Activated naive CD8-positive, alpha-beta T cell treated with anti-CD3 and anti-CD28 coated beads for 36 hours (primary cell): Measurements from ENCODE around the gene ME3. TPM values are rescaled to one million over a fixed set of nuclear protein-coding genes. Genes with fewer than 3 reads are reported as not detected.

Experiments used
- DNase-seq: peaks from one replicate; pipeline ENCODE4 v3.0.0; 2021
- H3K27ac Mint-ChIP-seq: one replicate; pipeline ENCODE4 v1.8.0; 2022; ENCODE audit warnings: mild to moderate bottlenecking, moderate library complexity, mixed read lengths
- H3K27me3 Mint-ChIP-seq: one replicate; pipeline ENCODE4 v1.8.0; 2022; ENCODE audit warnings: mild to moderate bottlenecking, mixed read lengths
- H3K36me3 Mint-ChIP-seq: one replicate; pipeline ENCODE4 v1.8.0; 2021; ENCODE audit warnings: mild to moderate bottlenecking, mixed read lengths
- H3K4me1 Mint-ChIP-seq: one replicate; pipeline ENCODE4 v1.8.0; 2021; ENCODE audit warnings: mixed read lengths
- H3K4me3 Mint-ChIP-seq: one replicate; pipeline ENCODE4 v1.8.0; 2022; ENCODE audit warnings: mild to moderate bottlenecking, moderate library complexity, mixed read lengths
- H3K9me3 Mint-ChIP-seq: one replicate; pipeline ENCODE4 v1.8.0; 2022; ENCODE audit warnings: mixed read lengths
- total RNA-seq, 2 experiments: library from RNA; stranded (reverse); gene quantifications; one replicate each; pipeline ENCODE4 v1.2.3, GENCODE V29; 2021

ME3 gene
- total RNA-seq, 2 experiments from 2014 or later: 3.8 to 4.8 TPM

- H3K36me3 Mint-ChIP-seq: no peaks in the 10 kb centered on the region
- H3K9me3 Mint-ChIP-seq: no peaks in the 10 kb centered on the region
- peaks cover 2% of the 10 kb centered on the region for H3K4me1 Mint-ChIP-seq
- DNase-seq: no peak
- H3K27ac Mint-ChIP-seq: no peak overlapping the region
- H3K27me3 Mint-ChIP-seq: no peaks in the 10 kb centered on the region
- no peak overlapping the region for H3K4me3 Mint-ChIP-seq
Observed at GRCh38 chr11:86510674-86511073, 161.7 kb downstream of the ME3 start.

DNA sequence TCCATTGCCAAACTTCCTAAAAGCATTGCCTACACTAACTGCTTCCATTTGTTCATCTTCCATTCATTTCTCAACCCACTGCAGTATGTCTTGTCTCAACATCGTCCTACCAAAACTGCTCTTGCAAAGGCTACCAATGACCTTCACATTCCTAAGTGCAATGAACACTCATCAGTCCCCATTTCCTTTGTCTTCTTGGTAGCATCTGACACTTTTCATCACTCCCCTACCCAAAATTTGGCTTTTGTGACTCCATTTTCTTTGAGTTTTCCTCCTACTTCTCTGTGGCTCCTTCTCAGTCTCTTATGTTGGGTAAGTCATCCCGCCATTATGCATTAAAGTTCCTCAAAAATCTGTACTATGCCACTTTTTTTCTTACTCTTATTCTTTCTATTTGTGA is 162.3 kb downstream of the ME3 start:
- Mint-ChIP-seq H3K4me1 (peaks cover 2% of the 10 kb centered on the region), H3K4me3 (no peak overlapping the region), H3K27ac (no peak overlapping the region), H3K36me3 (no peaks in the 10 kb centered on the region), H3K9me3 (no peaks in the 10 kb centered on the region), H3K27me3 (no peaks in the 10 kb centered on the region)
- DNase-seq: no peak

GRCh38 chr11:86509588-86509974 is 162.8 kb downstream of the ME3 start:
- Mint-ChIP-seq H3K36me3 (no peaks in the 10 kb centered on the region), H3K4me1 (peaks cover 2% of the 10 kb centered on the region), H3K27me3 (no peaks in the 10 kb centered on the region), H3K9me3 (no peaks in the 10 kb centered on the region), H3K4me3 (no peak overlapping the region), H3K27ac (no peak overlapping the region)
- DNase-seq: no peak

DNA sequence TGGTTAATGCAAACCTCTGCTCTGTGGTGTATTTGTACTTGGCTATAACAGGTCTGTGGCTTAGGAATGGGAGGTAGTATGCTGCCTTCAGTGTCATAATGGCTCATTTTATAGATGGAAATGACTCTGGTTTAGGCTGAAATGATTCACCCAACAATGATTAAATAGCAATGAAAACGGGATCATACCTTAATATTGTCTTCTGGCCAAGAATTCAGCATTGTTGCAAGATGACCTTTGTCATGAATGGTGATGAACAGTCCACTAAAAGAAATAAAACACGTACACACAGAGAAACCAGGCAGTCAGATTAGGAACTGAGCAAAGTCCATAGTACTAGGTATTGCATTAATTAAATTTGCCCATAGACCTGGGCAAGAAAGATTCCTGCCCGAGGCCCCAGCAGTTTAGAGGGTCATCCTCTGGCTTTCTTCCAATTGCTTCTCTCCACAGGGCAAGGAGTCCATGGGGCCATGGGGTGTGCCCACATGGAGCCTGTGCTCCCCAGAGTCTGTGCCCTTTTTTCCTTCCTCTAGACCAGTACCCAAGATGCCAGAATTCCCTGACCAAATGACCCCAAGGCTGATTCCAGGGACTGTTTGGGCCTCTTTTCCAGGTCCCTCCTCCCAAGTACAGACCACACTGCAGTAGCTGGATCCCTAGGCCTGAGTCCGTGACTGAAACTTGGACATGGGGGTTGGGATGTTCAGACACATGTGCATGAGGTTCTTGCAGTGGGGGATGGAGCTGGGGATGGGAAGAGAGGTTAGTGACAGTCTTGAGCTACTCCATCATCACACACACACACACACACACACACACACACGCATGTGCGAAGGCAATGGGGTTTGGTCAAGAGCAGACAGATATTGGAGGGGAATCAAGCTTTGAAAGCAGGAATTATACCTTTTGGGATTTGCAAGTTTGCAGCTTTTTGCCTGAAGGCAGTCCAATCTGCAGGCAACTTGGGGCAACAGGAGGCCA is 163.5 kb downstream of the ME3 start:
- Mint-ChIP-seq H3K4me3 (no peak overlapping the region), H3K4me1 (no peaks in the 10 kb centered on the region), H3K27me3 (no peaks in the 10 kb centered on the region), H3K36me3 (no peaks in the 10 kb centered on the region), H3K27ac (no peak overlapping the region), H3K9me3 (no peaks in the 10 kb centered on the region)
- no peak for DNase-seq

DNA sequence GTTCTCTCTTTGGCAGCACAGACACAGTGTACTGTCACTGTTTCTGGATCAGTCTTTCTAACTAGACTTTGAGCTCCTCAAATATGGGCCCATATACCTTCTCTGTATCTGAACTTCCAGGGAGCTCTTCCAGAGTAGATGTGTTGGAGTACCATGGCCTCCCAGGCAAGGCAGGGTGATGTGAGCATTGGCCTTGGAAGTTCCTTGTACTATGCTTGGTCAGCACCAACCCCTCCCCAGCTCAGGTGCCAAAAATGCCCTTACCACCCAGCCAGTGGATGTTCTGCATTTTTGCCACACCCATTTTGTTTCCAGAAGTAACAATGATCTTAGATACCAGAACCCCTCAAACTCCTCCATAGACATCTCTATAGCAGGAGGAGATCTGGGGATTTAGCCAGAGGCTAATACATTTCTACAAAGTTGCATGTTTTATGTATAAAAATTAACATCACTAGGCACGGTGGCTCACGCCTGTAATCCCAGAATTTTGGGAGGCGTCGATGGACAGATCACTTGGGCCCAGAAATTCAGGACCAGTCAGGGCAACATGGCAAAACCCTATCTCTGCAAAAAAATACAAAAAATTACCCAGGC is 165.1 kb downstream of the ME3 start:
- Mint-ChIP-seq H3K36me3 (no peaks in the 10 kb centered on the region), H3K27ac (no peak overlapping the region), H3K4me3 (no peak overlapping the region), H3K27me3 (no peaks in the 10 kb centered on the region), H3K4me1 (peaks cover 4% of the 10 kb centered on the region), H3K9me3 (no peaks in the 10 kb centered on the region)
- no peak for DNase-seq

- no peak overlapping the region for H3K4me3 Mint-ChIP-seq
- H3K27ac Mint-ChIP-seq: no peak overlapping the region
- H3K27me3 Mint-ChIP-seq: no peaks in the 10 kb centered on the region
- no peaks in the 10 kb centered on the region for H3K9me3 Mint-ChIP-seq
- no peaks in the 10 kb centered on the region for H3K36me3 Mint-ChIP-seq
- DNase-seq: no peak
- peaks cover 4% of the 10 kb centered on the region for H3K4me1 Mint-ChIP-seq
Observed at GRCh38 chr11:86506235-86506634, 166.2 kb downstream of the ME3 start.

- Mint-ChIP-seq H3K4me3 (no peak overlapping the region), H3K27me3 (peaks cover 4% of the 10 kb centered on the region), H3K36me3 (no peaks in the 10 kb centered on the region), H3K9me3 (no peaks in the 10 kb centered on the region), H3K27ac (no peak overlapping the region), H3K4me1 (peaks cover 4% of the 10 kb centered on the region)
- DNase-seq: no peak
Observed at GRCh38 chr11:86503131-86503530, 169.3 kb downstream of the ME3 start.

GRCh38 chr11:86502137-86502642 is 170.2 kb downstream of the ME3 start:
- Mint-ChIP-seq H3K27ac (no peak overlapping the region), H3K4me3 (no peak overlapping the region), H3K4me1 (peaks cover 4% of the 10 kb centered on the region), H3K9me3 (no peaks in the 10 kb centered on the region), H3K36me3 (no peaks in the 10 kb centered on the region), H3K27me3 (peaks cover 4% of the 10 kb centered on the region)
- DNase-seq: no peak

DNA sequence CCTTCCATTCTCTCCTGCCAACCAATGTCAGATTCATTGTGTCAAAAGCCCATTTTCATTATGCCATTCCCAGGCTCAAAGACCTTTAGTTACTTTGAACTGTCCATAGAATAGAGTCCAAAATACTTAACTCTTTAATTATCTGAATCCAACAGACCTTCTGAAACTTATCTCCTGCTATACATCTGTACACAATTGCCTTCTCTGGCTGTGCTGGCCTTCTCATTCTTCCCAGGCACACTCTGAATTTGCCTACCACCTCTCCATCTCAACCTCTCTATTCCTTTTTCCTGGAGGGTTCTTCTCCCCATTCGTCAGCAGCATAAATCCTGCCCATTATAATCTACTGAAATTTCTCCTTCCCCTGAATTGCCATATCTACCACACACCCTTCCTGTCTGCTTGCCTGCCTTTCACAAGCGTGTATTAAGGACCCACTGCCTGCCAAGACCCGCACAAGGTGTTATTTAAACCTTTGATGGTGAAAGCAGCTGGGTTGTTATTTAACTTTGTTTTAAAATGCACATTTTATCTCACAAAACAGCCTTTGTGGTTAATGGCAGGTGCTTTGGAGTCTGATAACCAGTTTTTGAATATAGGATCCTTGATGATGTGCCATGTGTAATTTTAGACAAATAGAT is 171.8 kb downstream of the ME3 start:
- Mint-ChIP-seq H3K27me3 (peaks cover 4% of the 10 kb centered on the region), H3K9me3 (no peaks in the 10 kb centered on the region), H3K4me3 (no peak overlapping the region), H3K4me1 (peaks cover 4% of the 10 kb centered on the region), H3K36me3 (no peaks in the 10 kb centered on the region), H3K27ac (no peak overlapping the region)
- DNase-seq: no peak

- peaks cover 4% of the 10 kb centered on the region for H3K4me1 Mint-ChIP-seq
- H3K9me3 Mint-ChIP-seq: no peaks in the 10 kb centered on the region
- H3K4me3 Mint-ChIP-seq: no peak overlapping the region
- H3K27ac Mint-ChIP-seq: no peak overlapping the region
- no peaks in the 10 kb centered on the region for H3K36me3 Mint-ChIP-seq
- no peak for DNase-seq
- peaks cover 4% of the 10 kb centered on the region for H3K27me3 Mint-ChIP-seq
Observed at GRCh38 chr11:86499723-86500129, 172.7 kb downstream of the ME3 start.

- Mint-ChIP-seq H3K27ac (no peak overlapping the region), H3K4me1 (no peaks in the 10 kb centered on the region), H3K27me3 (peaks cover 4% of the 10 kb centered on the region), H3K4me3 (no peak overlapping the region), H3K9me3 (no peaks in the 10 kb centered on the region), H3K36me3 (no peaks in the 10 kb centered on the region)
- no peak for DNase-seq
Observed at GRCh38 chr11:86497836-86498235, 174.6 kb downstream of the ME3 start.

GRCh38 chr11:86497310-86497709 is 175.1 kb downstream of the ME3 start:
- H3K9me3 Mint-ChIP-seq: no peaks in the 10 kb centered on the region
- H3K4me1 Mint-ChIP-seq: no peaks in the 10 kb centered on the region
- H3K27me3 Mint-ChIP-seq: peaks cover 4% of the 10 kb centered on the region
- no peak for DNase-seq
- H3K27ac Mint-ChIP-seq: no peak overlapping the region
- no peak overlapping the region for H3K4me3 Mint-ChIP-seq
- H3K36me3 Mint-ChIP-seq: no peaks in the 10 kb centered on the region

DNA sequence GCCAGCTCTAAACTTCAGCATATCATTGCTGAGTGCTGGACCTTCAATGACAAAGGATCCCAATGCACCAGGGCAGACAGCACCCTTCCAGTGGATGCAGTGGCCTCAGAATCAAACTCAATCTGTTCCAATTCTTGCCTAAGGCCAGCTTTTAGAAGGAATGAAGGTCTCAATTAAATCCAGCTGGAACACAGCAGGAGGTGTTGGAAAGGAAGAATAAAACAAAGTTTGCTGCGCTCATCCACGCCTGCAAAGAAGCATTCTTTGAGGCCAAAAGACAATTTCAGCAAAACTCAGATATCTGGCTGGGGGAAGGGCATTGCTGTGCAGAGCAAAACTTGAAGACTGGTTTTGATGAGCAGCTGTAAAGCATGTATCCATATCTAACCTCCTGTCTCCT is 177.1 kb downstream of the ME3 start:
- no peaks in the 10 kb centered on the region for H3K36me3 Mint-ChIP-seq
- H3K4me1 Mint-ChIP-seq: no peaks in the 10 kb centered on the region
- H3K27ac Mint-ChIP-seq: no peak overlapping the region
- H3K4me3 Mint-ChIP-seq: no peak overlapping the region
- DNase-seq: no peak
- no peaks in the 10 kb centered on the region for H3K9me3 Mint-ChIP-seq
- H3K27me3 Mint-ChIP-seq: peaks cover 4% of the 10 kb centered on the region

GRCh38 chr11:86492370-86493010 is 179.9 kb downstream of the ME3 start:
- Mint-ChIP-seq H3K27me3 (no peaks in the 10 kb centered on the region), H3K27ac (no peak overlapping the region), H3K36me3 (no peaks in the 10 kb centered on the region), H3K9me3 (no peaks in the 10 kb centered on the region), H3K4me1 (no peaks in the 10 kb centered on the region), H3K4me3 (no peak overlapping the region)
- no peak for DNase-seq

DNA sequence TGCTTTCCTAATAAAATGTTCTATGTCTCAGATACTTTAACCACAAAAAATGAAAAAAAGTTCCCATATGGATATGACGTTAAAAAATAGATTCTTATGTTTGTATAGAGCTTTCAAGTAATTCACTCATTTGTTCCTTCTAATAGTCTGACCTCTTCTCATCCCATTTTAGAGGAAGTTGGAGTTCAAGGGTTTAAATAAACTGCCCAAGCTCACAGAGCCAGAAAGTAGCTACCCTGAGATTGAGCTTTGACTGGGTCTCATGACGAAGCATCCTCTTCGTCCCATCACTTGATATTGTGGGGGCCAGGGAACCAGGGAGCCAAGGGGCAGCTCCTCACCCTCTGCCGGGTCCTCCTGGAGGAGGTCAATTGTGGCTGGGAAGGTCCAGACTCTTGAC is 181.4 kb downstream of the ME3 start:
- Mint-ChIP-seq H3K4me3 (no peak overlapping the region), H3K36me3 (no peaks in the 10 kb centered on the region), H3K27me3 (peaks cover 2% of the 10 kb centered on the region), H3K4me1 (peaks cover 8% of the 10 kb centered on the region), H3K27ac (no peak overlapping the region), H3K9me3 (no peaks in the 10 kb centered on the region)
- no peak for DNase-seq
